ENCODE data around the gene AHSG. TPM values are rescaled to one million over a fixed set of nuclear protein-coding genes. Genes with fewer than 3 reads are reported as not detected.
"Not testable (repeated sequence)": the region's sequence is repeated elsewhere in the genome, so short reads cannot be mapped to it uniquely, and the experiment has no call there.

The AHSG gene
- total and polyA plus RNA-seq, 10 donors: 0.30 TPM; not detected in 9

GRCh38 chr3:186627852-186628414, 15.1 kb downstream of the AHSG start:
- no peak overlapping the region for H3K4me3 ChIP-seq
- H3K9me3 ChIP-seq: no peaks in the 10 kb centered on the region
- intact Hi-C loops (cut with DNase I; ENCODE audit: low total_unique reads): no loop called here
- no peaks in the 10 kb centered on the region for H3K4me1 ChIP-seq
- no peak for DNase-seq
- TF ChIP-seq CTCF (IDR thresholded peaks at IDR 0.05 in 8 of 11, conservative IDR thresholded peaks at IDR 0.05 in 3 of 11): no peak
- TF ChIP-seq POLR2A (IDR thresholded peaks at IDR 0.05): no peak
- TF ChIP-seq POLR2AphosphoS5 (IDR thresholded peaks at IDR 0.05): no peak
- peaks cover 0 to 21% (median 0%) of the 10 kb centered on the region in 7 donors for H3K27me3 ChIP-seq (replicated peaks in 1 of 7)
- H3K36me3 ChIP-seq: no peaks in the 10 kb centered on the region
- no peak overlapping the region for H3K27ac ChIP-seq
- WGBS, 5 donors: 92 to 95% (median 93%) methylated on average over 7 of the region's 7 CpGs

- TF ChIP-seq CTCF (IDR thresholded peaks at IDR 0.05 in 8 of 11, conservative IDR thresholded peaks at IDR 0.05 in 3 of 11) (no peak), POLR2AphosphoS5 (IDR thresholded peaks at IDR 0.05) (no peak), POLR2A (IDR thresholded peaks at IDR 0.05) (no peak)
- Histone ChIP-seq H3K4me3 (no peak overlapping the region), H3K27ac (no peak overlapping the region), H3K9me3 (no peaks in the 10 kb centered on the region), H3K36me3 (no peaks in the 10 kb centered on the region), H3K4me1 (no peaks in the 10 kb centered on the region), H3K27me3 (replicated peaks in 1 of 7) (peaks cover 0 to 21% (median 0%) of the 10 kb centered on the region in 7 donors)
- DNase-seq: no peak
- 80 to 92% (median 88%) methylated on average over 7 of the region's 7 CpGs for WGBS, 5 donors
- intact Hi-C loops (cut with DNase I; ENCODE audit: low total_unique reads): no loop called here
These were observed 15.9 kb downstream of the AHSG start for GRCh38 chr3:186628756-186629155.

- DNase-seq: no peak
- Histone ChIP-seq H3K4me1 (no peaks in the 10 kb centered on the region), H3K36me3 (no peaks in the 10 kb centered on the region), H3K4me3 (no peak overlapping the region), H3K9me3 (no peaks in the 10 kb centered on the region), H3K27ac (no peak overlapping the region), H3K27me3 (replicated peaks in 1 of 7) (peaks cover 0 to 10% (median 0%) of the 10 kb centered on the region in 7 donors)
- WGBS, 5 donors: 66 to 87% (median 70%) methylated on average over 6 of the region's 6 CpGs
- TF ChIP-seq POLR2AphosphoS5 (IDR thresholded peaks at IDR 0.05): no peak
- TF ChIP-seq CTCF (IDR thresholded peaks at IDR 0.05 in 8 of 11, conservative IDR thresholded peaks at IDR 0.05 in 3 of 11): no peak
- TF ChIP-seq POLR2A (IDR thresholded peaks at IDR 0.05): no peak
- intact Hi-C loops (cut with DNase I; ENCODE audit: low total_unique reads): no loop called here
These were observed 18.2 kb downstream of the AHSG start for GRCh38 chr3:186630950-186631641.

GRCh38 chr3:186633481-186633880, 20.6 kb downstream of the AHSG start:
- DNase-seq: no peak
- no peak for TF ChIP-seq CTCF (IDR thresholded peaks at IDR 0.05 in 8 of 11, conservative IDR thresholded peaks at IDR 0.05 in 3 of 11)
- no peak for TF ChIP-seq POLR2A (IDR thresholded peaks at IDR 0.05)
- TF ChIP-seq POLR2AphosphoS5 (IDR thresholded peaks at IDR 0.05): no peak
- H3K36me3 ChIP-seq: no peaks in the 10 kb centered on the region
- H3K4me3 ChIP-seq: no peak overlapping the region
- peaks cover 0 to 5% (median 0%) of the 10 kb centered on the region in 7 donors for H3K27me3 ChIP-seq (replicated peaks in 1 of 7)
- H3K9me3 ChIP-seq: no peaks in the 10 kb centered on the region
- H3K27ac ChIP-seq: no peak overlapping the region
- H3K4me1 ChIP-seq: no peaks in the 10 kb centered on the region
- intact Hi-C loops (cut with DNase I; ENCODE audit: low total_unique reads): no loop called here

- 89 to 96% (median 95%) methylated on average over 5 of the region's 5 CpGs for WGBS, 5 donors
- H3K4me3 ChIP-seq; H3K27ac ChIP-seq; H3K4me1 ChIP-seq; H3K36me3 ChIP-seq; intact Hi-C loops (cut with DNase I; ENCODE audit: low total_unique reads); H3K9me3 ChIP-seq; DNase-seq; H3K27me3 ChIP-seq (replicated peaks in 1 of 7): not testable (repeated sequence)
These were observed 21.3 kb downstream of the AHSG start for GRCh38 chr3:186634207-186634606.
